ENCODE results near the gene IKBIP.

DNA sequence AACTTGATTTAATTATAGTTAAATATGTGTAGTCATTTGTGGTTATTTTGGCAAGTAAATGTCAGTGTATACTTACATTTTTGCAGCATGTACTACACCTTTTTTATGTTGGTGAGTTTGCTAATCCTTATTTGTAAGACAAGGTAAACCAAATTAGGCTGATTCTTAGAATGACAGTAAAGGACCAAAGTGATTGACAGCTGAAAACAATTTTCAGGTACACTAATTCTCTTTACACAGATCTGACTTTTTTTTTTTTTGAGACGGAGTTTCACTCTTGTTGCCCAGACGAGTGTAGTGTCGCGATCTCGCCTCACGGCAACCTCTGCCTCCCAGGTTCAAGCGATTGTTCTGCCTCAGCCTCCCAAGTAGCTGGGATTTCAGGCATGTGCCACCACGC lies 42.7 kb downstream of the IKBIP start:
- TF ChIP-seq, protein P1, sequence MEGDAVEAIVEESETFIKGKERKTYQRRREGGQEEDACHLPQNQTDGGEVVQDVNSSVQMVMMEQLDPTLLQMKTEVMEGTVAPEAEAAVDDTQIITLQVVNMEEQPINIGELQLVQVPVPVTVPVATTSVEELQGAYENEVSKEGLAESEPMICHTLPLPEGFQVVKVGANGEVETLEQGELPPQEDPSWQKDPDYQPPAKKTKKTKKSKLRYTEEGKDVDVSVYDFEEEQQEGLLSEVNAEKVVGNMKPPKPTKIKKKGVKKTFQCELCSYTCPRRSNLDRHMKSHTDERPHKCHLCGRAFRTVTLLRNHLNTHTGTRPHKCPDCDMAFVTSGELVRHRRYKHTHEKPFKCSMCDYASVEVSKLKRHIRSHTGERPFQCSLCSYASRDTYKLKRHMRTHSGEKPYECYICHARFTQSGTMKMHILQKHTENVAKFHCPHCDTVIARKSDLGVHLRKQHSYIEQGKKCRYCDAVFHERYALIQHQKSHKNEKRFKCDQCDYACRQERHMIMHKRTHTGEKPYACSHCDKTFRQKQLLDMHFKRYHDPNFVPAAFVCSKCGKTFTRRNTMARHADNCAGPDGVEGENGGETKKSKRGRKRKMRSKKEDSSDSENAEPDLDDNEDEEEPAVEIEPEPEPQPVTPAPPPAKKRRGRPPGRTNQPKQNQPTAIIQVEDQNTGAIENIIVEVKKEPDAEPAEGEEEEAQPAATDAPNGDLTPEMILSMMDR (IDR thresholded peaks at IDR 0.05), result no peak
- no peak for TF ChIP-seq POLR2A (IDR thresholded peaks at IDR 0.05; ENCODE audit: low read depth)
